HUES6 (cell line): ENCODE results near the gene C1orf122.

Experiments used
- H3K27ac ChIP-seq: 2 replicates; pipeline ENCODE4 v1.7.0; 2013; ENCODE audit warnings: low read depth, mild to moderate bottlenecking, low read length, inconsistent platforms
- H3K27me3 ChIP-seq: 2 replicates; pipeline ENCODE4 v1.6.1; 2013; ENCODE audit warnings: low read length; ENCODE audit not compliant: control insufficient read depth, insufficient read depth
- H3K36me3 ChIP-seq: 2 replicates; pipeline ENCODE4 v1.6.1; 2013; ENCODE audit warnings: low read length; ENCODE audit not compliant: control insufficient read depth, insufficient read depth
- H3K4me1 ChIP-seq: 2 replicates; pipeline ENCODE4 v1.6.1; 2013; ENCODE audit warnings: low read length; ENCODE audit not compliant: control insufficient read depth, insufficient read depth
- H3K4me3 ChIP-seq: 2 replicates; pipeline ENCODE4 v1.5.1; 2013; ENCODE audit warnings: low read depth, low read length
- H3K9ac ChIP-seq: one replicate; pipeline ENCODE4 v1.6.1; 2013; ENCODE audit warnings: mild to moderate bottlenecking, low read length
- H3K9me3 ChIP-seq: 2 replicates; pipeline ENCODE4 v1.6.1; 2013; ENCODE audit warnings: low read depth, low read length; ENCODE audit not compliant: control insufficient read depth, insufficient read depth

The C1orf122 gene

GRCh38 chr1:37808369-37809319 lies 1.1 kb downstream of the C1orf122 start:
- H3K4me1 ChIP-seq, result peaks cover 12% of the 10 kb centered on the region
- H3K27ac ChIP-seq, result peak overlapping the region; percentile 13; the same call in 1 of the 2 replicates
- peak overlapping the region; percentile 73 for H3K9ac ChIP-seq
- H3K27me3 ChIP-seq, result no peaks in the 10 kb centered on the region
- peak overlapping the region; percentile 92 for H3K4me3 ChIP-seq
- peaks cover 46% of the 10 kb centered on the region for H3K36me3 ChIP-seq
- H3K9me3 ChIP-seq, result no peaks in the 10 kb centered on the region

DNA sequence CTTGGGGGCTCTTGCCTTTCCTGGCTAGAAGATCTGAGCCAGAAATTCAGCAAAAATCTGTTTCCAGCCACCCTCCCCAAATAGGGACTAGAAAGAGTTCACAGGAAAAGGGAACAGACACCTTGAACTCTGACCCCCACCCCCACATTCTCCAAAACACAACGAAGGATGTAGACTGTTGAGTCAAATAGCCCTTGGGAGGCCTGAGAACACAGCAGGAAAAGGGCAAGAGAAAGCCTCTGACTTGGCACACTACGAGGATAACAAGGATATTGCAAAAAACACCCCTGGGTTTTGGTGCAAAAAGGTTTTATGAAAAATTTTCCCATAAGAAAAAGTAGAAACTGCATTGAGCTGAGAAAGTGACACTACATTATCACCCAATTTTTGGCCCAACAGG lies 2.4 kb downstream of the C1orf122 start:
- Histone ChIP-seq H3K9ac (no peak overlapping the region), H3K27ac (no peak overlapping the region), H3K36me3 (peaks cover 43% of the 10 kb centered on the region), H3K4me1 (peaks cover 12% of the 10 kb centered on the region), H3K4me3 (no peak overlapping the region), H3K9me3 (no peaks in the 10 kb centered on the region), H3K27me3 (no peaks in the 10 kb centered on the region)

DNA sequence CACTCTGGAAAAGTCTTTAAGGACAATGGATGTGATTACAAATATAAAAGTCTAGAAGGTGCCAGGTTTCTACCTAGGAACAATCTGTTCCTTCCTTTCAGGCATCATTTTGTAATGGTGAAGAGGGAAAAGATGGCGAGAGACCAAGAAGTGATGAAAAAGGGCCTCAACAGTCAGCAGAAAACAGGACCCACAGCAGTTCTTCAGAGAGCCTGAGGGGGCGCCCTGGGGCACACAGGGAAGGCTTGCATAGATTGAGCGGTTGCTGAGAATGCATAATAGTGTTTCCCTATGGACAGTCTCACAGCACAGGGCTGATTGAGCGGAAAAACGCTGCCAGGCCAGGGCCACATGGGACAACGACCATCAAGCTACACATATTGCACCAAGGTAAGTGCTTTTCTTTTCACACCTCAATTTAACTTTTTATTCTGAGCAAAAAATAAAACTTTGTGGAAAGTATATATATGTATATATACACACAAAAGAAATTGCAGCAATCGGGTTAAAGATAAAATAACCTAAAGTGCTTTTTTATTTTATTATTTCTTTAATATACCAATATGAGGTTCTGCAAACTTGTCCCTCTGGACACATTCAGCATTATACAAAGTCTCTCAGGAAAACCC lies 3.6 kb downstream of the C1orf122 start:
- no peaks in the 10 kb centered on the region for H3K9me3 ChIP-seq
- H3K36me3 ChIP-seq, result peaks cover 43% of the 10 kb centered on the region
- no peak overlapping the region for H3K27ac ChIP-seq
- no peaks in the 10 kb centered on the region for H3K27me3 ChIP-seq
- peaks cover 12% of the 10 kb centered on the region for H3K4me1 ChIP-seq
- H3K4me3 ChIP-seq, result no peak overlapping the region
- no peak overlapping the region for H3K9ac ChIP-seq

GRCh38 chr1:37813529-37814145 lies 6.0 kb downstream of the C1orf122 start:
- Histone ChIP-seq H3K4me3 (no peak overlapping the region), H3K4me1 (peaks cover 9% of the 10 kb centered on the region), H3K9me3 (no peaks in the 10 kb centered on the region), H3K27ac (no peak overlapping the region), H3K27me3 (no peaks in the 10 kb centered on the region), H3K36me3 (peaks cover 54% of the 10 kb centered on the region), H3K9ac (no peak overlapping the region)

GRCh38 chr1:37814252-37814651 lies 6.7 kb downstream of the C1orf122 start:
- no peak overlapping the region for H3K27ac ChIP-seq
- peaks cover 4% of the 10 kb centered on the region; the same call in 1 of the 2 replicates for H3K4me1 ChIP-seq
- no peaks in the 10 kb centered on the region for H3K27me3 ChIP-seq
- no peak overlapping the region for H3K9ac ChIP-seq
- no peaks in the 10 kb centered on the region for H3K9me3 ChIP-seq
- peaks cover 58% of the 10 kb centered on the region for H3K36me3 ChIP-seq
- H3K4me3 ChIP-seq, result no peak overlapping the region

GRCh38 chr1:37817481-37817880 lies 9.9 kb downstream of the C1orf122 start:
- Histone ChIP-seq H3K9ac (no peak overlapping the region), H3K27ac (no peak overlapping the region), H3K27me3 (no peaks in the 10 kb centered on the region), H3K4me1 (no peaks in the 10 kb centered on the region), H3K36me3 (peaks cover 77% of the 10 kb centered on the region), H3K9me3 (no peaks in the 10 kb centered on the region), H3K4me3 (no peak overlapping the region)

DNA sequence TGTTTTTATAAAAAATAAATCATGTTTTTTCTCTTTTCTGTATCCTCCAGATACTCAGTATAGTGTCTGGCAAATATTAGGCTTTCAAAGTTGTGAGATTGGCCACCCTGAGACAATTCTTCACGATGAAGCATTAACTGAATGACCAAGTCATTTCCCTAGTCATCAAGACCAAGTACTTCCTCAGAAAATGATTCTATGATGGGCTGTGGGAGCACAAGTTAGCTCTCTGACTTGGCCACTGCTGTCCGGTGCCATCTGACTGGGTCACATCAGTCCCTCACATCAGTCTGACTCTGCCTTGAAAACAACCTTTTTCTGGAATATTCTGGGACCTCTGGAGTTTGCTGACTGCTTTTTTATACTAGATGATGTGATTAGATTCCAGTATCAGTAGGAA lies 13.9 kb downstream of the C1orf122 start:
- no peak overlapping the region for H3K9ac ChIP-seq
- no peaks in the 10 kb centered on the region for H3K4me1 ChIP-seq
- no peaks in the 10 kb centered on the region for H3K27me3 ChIP-seq
- H3K9me3 ChIP-seq, result no peaks in the 10 kb centered on the region
- no peak overlapping the region for H3K27ac ChIP-seq
- H3K36me3 ChIP-seq, result peaks cover 64% of the 10 kb centered on the region
- H3K4me3 ChIP-seq, result no peak overlapping the region

DNA sequence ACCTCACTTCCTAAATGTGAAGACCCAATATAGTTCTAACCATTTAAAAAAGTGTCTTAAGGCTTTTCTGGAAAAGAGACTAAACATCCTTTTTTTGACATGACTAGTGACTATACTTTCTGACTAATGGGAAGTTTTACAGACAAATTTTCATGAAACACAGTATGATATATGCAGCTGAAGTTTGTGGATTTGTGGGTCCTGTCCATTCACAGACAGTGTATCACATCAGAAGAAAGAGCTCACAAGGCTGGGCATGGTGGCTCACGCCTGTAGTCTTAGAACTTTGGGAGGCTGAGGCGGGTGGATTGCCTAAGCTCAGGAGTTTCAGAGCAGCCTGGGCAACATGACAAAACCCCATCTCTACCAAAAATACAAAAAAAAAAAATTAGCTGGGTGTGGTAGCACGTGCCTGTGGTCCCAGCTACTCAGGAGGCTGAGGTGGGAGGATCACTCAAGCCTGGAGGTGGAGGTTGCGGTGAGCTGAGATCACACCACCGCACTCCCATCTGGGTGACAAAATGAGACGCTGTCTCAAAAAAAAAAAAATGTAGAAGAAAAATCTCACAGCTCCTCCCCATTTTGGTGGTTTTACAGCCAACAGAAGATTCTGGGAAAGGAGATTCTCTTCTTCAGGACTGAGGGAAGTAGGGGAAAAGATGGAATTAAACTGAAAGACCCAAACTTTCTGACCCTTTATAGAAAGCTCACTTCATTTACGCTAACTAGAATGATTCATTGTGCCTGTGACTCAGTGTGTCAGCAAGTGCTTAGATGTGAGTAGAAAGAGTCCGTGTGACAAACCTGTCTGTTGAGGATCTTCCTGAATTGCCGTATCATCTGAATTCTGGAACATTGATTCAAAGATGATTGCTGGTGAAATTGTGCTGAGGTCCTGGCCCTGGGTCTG lies 15.6 kb downstream of the C1orf122 start:
- Histone ChIP-seq H3K9ac (no peak overlapping the region), H3K4me3 (no peak overlapping the region), H3K4me1 (no peaks in the 10 kb centered on the region), H3K27me3 (no peaks in the 10 kb centered on the region), H3K9me3 (no peaks in the 10 kb centered on the region), H3K27ac (no peak overlapping the region), H3K36me3 (peaks cover 47% of the 10 kb centered on the region)

GRCh38 chr1:37824001-37824400 lies 16.4 kb downstream of the C1orf122 start:
- Histone ChIP-seq H3K27ac (no peak overlapping the region), H3K36me3 (peaks cover 51% of the 10 kb centered on the region), H3K9ac (no peak overlapping the region), H3K27me3 (no peaks in the 10 kb centered on the region), H3K4me1 (no peaks in the 10 kb centered on the region), H3K9me3 (no peaks in the 10 kb centered on the region), H3K4me3 (no peak overlapping the region)

GRCh38 chr1:37825506-37825905 lies 17.9 kb downstream of the C1orf122 start:
- no peaks in the 10 kb centered on the region for H3K9me3 ChIP-seq
- no peaks in the 10 kb centered on the region for H3K4me1 ChIP-seq
- H3K36me3 ChIP-seq, result peaks cover 43% of the 10 kb centered on the region
- H3K27me3 ChIP-seq, result no peaks in the 10 kb centered on the region
- H3K4me3 ChIP-seq, result no peak overlapping the region
- H3K27ac ChIP-seq, result no peak overlapping the region
- no peak overlapping the region for H3K9ac ChIP-seq
